GM12874 (cell line): Measurements from ENCODE around the gene NAPSA.

Experiments used
- TF ChIP-seq, protein P1 (sequence below): IDR thresholded peaks from 2 replicates; pipeline ENCODE4 v1.5.1; 2011; ENCODE audit warnings: low read depth, mild to moderate bottlenecking, control low read depth, low read length, moderate library complexity; ENCODE audit not compliant: insufficient read depth

NAPSA gene

GRCh38 chr19:50349277-50350057 is 16.0 kb downstream of the NAPSA start:
- TF ChIP-seq, protein P1, sequence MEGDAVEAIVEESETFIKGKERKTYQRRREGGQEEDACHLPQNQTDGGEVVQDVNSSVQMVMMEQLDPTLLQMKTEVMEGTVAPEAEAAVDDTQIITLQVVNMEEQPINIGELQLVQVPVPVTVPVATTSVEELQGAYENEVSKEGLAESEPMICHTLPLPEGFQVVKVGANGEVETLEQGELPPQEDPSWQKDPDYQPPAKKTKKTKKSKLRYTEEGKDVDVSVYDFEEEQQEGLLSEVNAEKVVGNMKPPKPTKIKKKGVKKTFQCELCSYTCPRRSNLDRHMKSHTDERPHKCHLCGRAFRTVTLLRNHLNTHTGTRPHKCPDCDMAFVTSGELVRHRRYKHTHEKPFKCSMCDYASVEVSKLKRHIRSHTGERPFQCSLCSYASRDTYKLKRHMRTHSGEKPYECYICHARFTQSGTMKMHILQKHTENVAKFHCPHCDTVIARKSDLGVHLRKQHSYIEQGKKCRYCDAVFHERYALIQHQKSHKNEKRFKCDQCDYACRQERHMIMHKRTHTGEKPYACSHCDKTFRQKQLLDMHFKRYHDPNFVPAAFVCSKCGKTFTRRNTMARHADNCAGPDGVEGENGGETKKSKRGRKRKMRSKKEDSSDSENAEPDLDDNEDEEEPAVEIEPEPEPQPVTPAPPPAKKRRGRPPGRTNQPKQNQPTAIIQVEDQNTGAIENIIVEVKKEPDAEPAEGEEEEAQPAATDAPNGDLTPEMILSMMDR: no peak

- TF ChIP-seq, protein P1: no peak
Observed at GRCh38 chr19:50344661-50345318, 20.6 kb downstream of the NAPSA start.

DNA sequence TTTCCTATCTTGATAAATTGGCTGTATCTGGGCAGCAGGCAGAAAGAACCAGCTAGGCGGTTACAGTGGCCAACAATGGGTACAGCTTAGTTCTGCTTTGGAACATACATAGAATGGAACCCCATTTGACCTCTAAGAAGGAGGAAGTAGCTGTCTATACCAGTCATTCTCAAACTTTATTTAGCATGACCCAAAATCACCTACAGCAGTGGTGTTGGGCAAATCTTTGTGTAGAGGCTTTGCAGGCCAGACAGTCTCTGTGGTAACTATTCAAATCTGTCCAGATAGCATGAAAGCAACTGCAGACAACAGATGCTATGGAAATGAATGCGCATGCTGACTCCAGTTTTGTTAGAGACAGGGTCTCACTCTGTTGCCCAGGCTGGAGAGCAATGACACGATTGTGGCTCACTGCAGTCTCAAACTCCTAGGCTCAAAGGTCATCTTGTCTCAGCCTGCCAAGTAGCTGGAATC is 24.3 kb downstream of the NAPSA start:
- TF ChIP-seq, protein P1: no peak

DNA sequence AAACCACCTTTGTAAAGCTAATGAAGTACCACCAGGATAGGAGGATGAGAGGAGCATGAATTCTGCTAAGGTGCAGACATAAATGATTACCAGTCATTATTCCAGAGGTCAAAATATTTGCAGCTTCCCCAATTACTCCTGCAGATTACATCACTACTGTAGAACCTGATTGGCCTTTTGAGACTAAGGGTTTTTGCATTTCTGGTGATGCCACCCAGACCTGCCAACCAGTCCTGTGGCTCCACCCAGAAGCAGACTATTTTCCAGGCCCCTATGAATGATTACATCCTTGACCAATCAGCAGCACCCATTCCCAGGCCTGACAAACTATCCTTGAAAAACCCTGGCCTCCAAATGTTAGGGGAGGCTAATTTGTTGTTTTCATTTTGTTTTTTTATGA is 25.1 kb downstream of the NAPSA start:
- TF ChIP-seq, protein P1: no peak

GRCh38 chr19:50334741-50335421 is 30.6 kb downstream of the NAPSA start:
- TF ChIP-seq, protein P1: no peak

DNA sequence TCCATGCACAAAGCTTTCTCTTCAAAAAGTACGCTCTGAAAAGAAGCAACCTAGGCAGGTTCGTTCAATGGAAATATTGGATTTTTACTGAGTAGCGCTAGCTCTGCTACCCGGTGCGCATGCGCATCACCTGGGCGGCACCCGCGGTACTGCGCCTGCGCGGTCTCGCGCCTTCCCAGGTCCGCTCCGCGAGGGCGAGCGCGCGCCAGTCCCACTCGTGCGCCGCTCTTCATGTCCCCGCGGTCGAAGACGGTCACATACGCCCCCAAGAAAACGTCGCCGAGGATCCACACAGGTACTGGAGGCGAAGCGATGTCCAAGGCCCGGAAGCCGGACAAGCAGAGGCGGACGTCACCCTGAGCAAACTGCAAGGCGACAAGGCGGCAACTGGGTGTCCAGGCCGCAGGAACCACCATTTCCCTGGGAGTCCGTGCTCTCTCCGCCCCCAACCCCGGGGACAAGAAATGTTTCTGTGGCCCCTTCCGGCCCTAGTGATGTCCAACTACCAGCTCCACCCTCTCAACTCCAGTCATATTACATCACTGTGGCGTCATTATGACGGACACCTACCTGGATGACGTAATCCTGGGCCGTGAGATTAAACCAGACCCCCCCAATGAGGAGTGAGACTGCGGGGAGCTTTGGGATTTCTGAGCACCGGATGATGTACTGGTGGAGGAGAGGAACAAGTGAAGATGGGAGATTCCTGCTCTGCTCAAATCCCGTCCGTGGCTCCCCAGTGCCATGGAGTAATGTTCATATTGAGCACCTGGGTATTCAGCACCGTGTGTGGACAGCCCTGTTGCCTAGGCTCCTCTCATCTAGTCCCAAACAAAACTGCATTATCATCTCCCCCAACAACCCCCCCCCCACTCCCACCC is 31.5 kb downstream of the NAPSA start:
- TF ChIP-seq, protein P1: no peak
